HCT116 (cell line): ENCODE results near the gene LIMA1. TPM values are rescaled to one million over a fixed set of nuclear protein-coding genes. Genes with fewer than 3 reads are reported as not detected.

Source experiments
- ATAC-seq: fragments of 200-7000 bp; cut with Tn5 transposase; 2 replicates; pipeline ENCODE4 v1.9.1; 2020; ENCODE audit warnings: mild to moderate bottlenecking, moderate library complexity
- BruUV-seq: library from RNA; stranded (reverse); fragments of 400-500 nt; replicated peaks from 2 replicates; lab custom pipeline; 2021; lab: Mats Ljungman, UMichigan
- CTCF ChIA-PET: fragments of 300-600 bp; sonication (Branson Sonifier 250); formaldehyde crosslinking; loops from one replicate; lab custom pipeline; 2021; ENCODE audit warnings: antibody characterized with exemption; lab: Charles Lee
- POLR2A ChIA-PET: fragments of 300-600, 350-600 bp; sonication (Branson Sonifier 250); formaldehyde crosslinking; loops from one replicate; lab custom pipeline; 2021; ENCODE audit warnings: antibody characterized with exemption; lab: Charles Lee
- RAD21 ChIA-PET, 2 experiments: fragments of 300-600 bp; sonication (Branson Sonifier 250); formaldehyde crosslinking; loops; one replicate each; lab custom pipeline; 2023; ENCODE audit warnings: low total read pairs in 2 of 2; ENCODE audit not compliant: uncharacterized antibody in 2 of 2, unreplicated experiment in 2 of 2, low non-redundant PET in 1 of 2; lab: Charles Lee
- DNase-seq: peaks from one replicate; pipeline ENCODE4 v3.0.0-alpha.2; 2010; ENCODE audit warnings: low read depth, low spot score
- H2AFZ ChIP-seq: fragments of 200-600 bp; shearing (Covaris generic), sonication (generic); 2 replicates; pipeline ENCODE4 v1.6.1; 2017; ENCODE audit warnings: low read depth, mixed run types, mixed read lengths, antibody characterized with exemption, low read length; ENCODE audit not compliant: poor library complexity, severe bottlenecking
- H3K27ac ChIP-seq: 2 replicates; pipeline ENCODE4 v1.5.1; 2012; ENCODE audit warnings: low read depth, low read length
- H3K27me3 ChIP-seq: fragments of 200-600 bp; sonication (generic); 2 replicates; pipeline ENCODE4 v1.6.1; 2016; ENCODE audit warnings: mixed run types, low read length, mixed read lengths; ENCODE audit not compliant: insufficient read depth
- H3K36me3 ChIP-seq, 2 experiments: fragments of 200-500 bp in 1 of 2; fragments of 200-600 bp in 1 of 2; sonication (Bioruptor generic) in 1 of 2; sonication (generic) in 1 of 2; 2 replicates each; pipeline versions ENCODE4 v1.5.1 to v1.6.1; 2014 to 2016; ENCODE audit warnings: low read length in 2 of 2, inconsistent platforms in 1 of 2, mixed read lengths in 1 of 2, mixed run types in 1 of 2; ENCODE audit not compliant: insufficient read depth in 2 of 2, control insufficient read depth in 1 of 2
- H3K4me1 ChIP-seq, 2 experiments: fragments of 200-600 bp in 1 of 2; sonication (generic) in 1 of 2; 2 replicates each; pipeline versions ENCODE4 v1.5.1 to v1.6.1; 2012 to 2017; ENCODE audit warnings: low read length in 2 of 2, inconsistent platforms in 1 of 2, mild to moderate bottlenecking in 1 of 2, mixed read lengths in 1 of 2, mixed run types in 1 of 2, moderate library complexity in 1 of 2; ENCODE audit not compliant: insufficient read depth in 2 of 2, control insufficient read depth in 1 of 2
- H3K4me2 ChIP-seq: fragments of 200-600 bp; sonication (generic); 2 replicates; pipeline ENCODE4 v1.6.1; 2017; ENCODE audit warnings: mixed run types, low read length, mixed read lengths
- H3K4me3 ChIP-seq, 2 experiments: fragments of 200-600 bp in 1 of 2; sonication (generic) in 1 of 2; replicated peaks in 1 of 2; 2 replicates each; pipeline ENCODE4 v1.5.1; 2011 to 2016; ENCODE audit warnings: low read length in 2 of 2, control low read depth in 1 of 2, low read depth in 1 of 2, mild to moderate bottlenecking in 1 of 2, mixed read lengths in 1 of 2, mixed run types in 1 of 2
- H3K79me2 ChIP-seq: fragments of 200-600 bp; sonication (generic); 2 replicates; pipeline ENCODE4 v1.6.1; 2017; ENCODE audit warnings: mild to moderate bottlenecking, mixed run types, low read length, moderate library complexity, mixed read lengths; ENCODE audit not compliant: insufficient read depth
- H3K9ac ChIP-seq: fragments of 200-600 bp; sonication (generic); 2 replicates; pipeline ENCODE4 v1.6.1; 2016; ENCODE audit warnings: low read length, mixed read lengths
- H3K9me2 ChIP-seq: fragments of 200-600 bp; sonication (generic), shearing (Covaris generic); 2 replicates; pipeline ENCODE4 v1.6.1; 2017; ENCODE audit warnings: mixed run types, mild to moderate bottlenecking, moderate library complexity; ENCODE audit not compliant: insufficient read depth
- H3K9me3 ChIP-seq, 2 experiments: fragments of 200-500 bp in 1 of 2; fragments of 200-600 bp in 1 of 2; sonication (Bioruptor generic) in 1 of 2; sonication (generic) in 1 of 2; 2 replicates each; pipeline ENCODE4 v1.6.1; 2014 to 2017; ENCODE audit warnings: low read length in 2 of 2, mixed read lengths in 2 of 2, inconsistent platforms in 1 of 2, low read depth in 1 of 2, mild to moderate bottlenecking in 1 of 2, mixed run types in 1 of 2, moderate library complexity in 1 of 2; ENCODE audit not compliant: control insufficient read depth in 1 of 2, insufficient read depth in 1 of 2
- H4K20me1 ChIP-seq: fragments of 200-600 bp; sonication (generic), shearing (Covaris generic); 2 replicates; pipeline ENCODE4 v1.6.1; 2017; ENCODE audit warnings: mixed run types, mild to moderate bottlenecking, moderate library complexity; ENCODE audit not compliant: insufficient read depth
- EGR1 ChIP-seq: IDR thresholded peaks from 2 replicates; pipeline ENCODE4 v1.6.1; 2012; ENCODE audit warnings: low read depth
- EZH2 ChIP-seq: fragments of 200-600 bp; sonication (generic); IDR thresholded peaks from 2 replicates; pipeline ENCODE4 v1.6.1; 2017; ENCODE audit warnings: antibody characterized with exemption, mixed run types
- EZH2phosphoT487 ChIP-seq: fragments of 200-600 bp; IDR thresholded peaks from 2 replicates; pipeline ENCODE4 v1.6.1; 2018; ENCODE audit warnings: antibody characterized with exemption, borderline replicate concordance
- FOSL1 ChIP-seq: IDR thresholded peaks from 2 replicates; pipeline ENCODE4 v1.6.1; 2012; ENCODE audit warnings: low read depth
- JUND ChIP-seq: IDR thresholded peaks from 2 replicates; pipeline ENCODE4 v1.6.1; 2012
- POLR2A ChIP-seq: IDR thresholded peaks from 2 replicates; pipeline ENCODE4 v1.7.0; 2011; ENCODE audit warnings: borderline replicate concordance; ENCODE audit not compliant: insufficient read depth, insufficient read length; ENCODE audit errors: extremely low read depth
- POLR2AphosphoS5 ChIP-seq: IDR thresholded peaks from 2 replicates; pipeline ENCODE4 v1.6.1; 2011; ENCODE audit warnings: mild to moderate bottlenecking, low read depth, low read length, moderate library complexity
- RAD21 ChIP-seq: IDR thresholded peaks from 2 replicates; pipeline ENCODE4 v1.6.1; 2012; ENCODE audit warnings: low read depth, mild to moderate bottlenecking
- SP1 ChIP-seq: IDR thresholded peaks from 2 replicates; pipeline ENCODE4 v1.6.1; 2012; ENCODE audit warnings: low read depth
- TCF7L2 ChIP-seq: IDR thresholded peaks from 2 replicates; pipeline ENCODE4 v1.7.0; 2011; ENCODE audit warnings: borderline replicate concordance, inconsistent platforms; ENCODE audit not compliant: insufficient read depth, insufficient read length; ENCODE audit errors: extremely low read depth
- YY1 ChIP-seq: IDR thresholded peaks from 2 replicates; pipeline ENCODE4 v1.6.1; 2011; ENCODE audit warnings: low read length, low read depth, moderate library complexity, mild to moderate bottlenecking; ENCODE audit not compliant: insufficient replicate concordance; ENCODE audit errors: extremely low read depth
- intact Hi-C: fragments of 100-400 bp; cut with micrococcal nuclease; formaldehyde crosslinking; loops from 2 replicates; pipeline ENCODE4 v1.10.0; 2022
- total RNA-seq: library from RNA; stranded (reverse); gene quantifications from one replicate; pipeline ENCODE4 v1.2.1, GENCODE V29; 2021; ENCODE audit not compliant: unreplicated experiment
- TF ChIP-seq, protein P1 (sequence below): IDR thresholded peaks from 2 replicates; pipeline ENCODE4 v1.6.1; 2012; ENCODE audit warnings: low read depth
- TF ChIP-seq, protein P2 (sequence below): IDR thresholded peaks from 2 replicates; pipeline ENCODE4 v1.6.1; 2012
- TF ChIP-seq, protein P3 (sequence below): IDR thresholded peaks from 2 replicates; pipeline ENCODE4 v1.6.1; 2012
- TF ChIP-seq, protein P4 (sequence below), 3 experiments: fragments of 200-600 bp in 1 of 3; sonication (generic) in 1 of 3; IDR thresholded peaks in 2 of 3; conservative IDR thresholded peaks in 1 of 3; 2 replicates each; pipeline ENCODE4 v1.5.1; 2012 to 2017; ENCODE audit warnings: low read depth in 2 of 3, low read length in 2 of 3, antibody characterized with exemption in 1 of 3, borderline replicate concordance in 1 of 3, control low read depth in 1 of 3, mild to moderate bottlenecking in 1 of 3, mixed read lengths in 1 of 3, mixed run types in 1 of 3, moderate library complexity in 1 of 3; ENCODE audit not compliant: insufficient read depth in 1 of 3

Gene LIMA1
- total RNA-seq, 1 experiment from 2014 or later = 79.6 TPM

DNA sequence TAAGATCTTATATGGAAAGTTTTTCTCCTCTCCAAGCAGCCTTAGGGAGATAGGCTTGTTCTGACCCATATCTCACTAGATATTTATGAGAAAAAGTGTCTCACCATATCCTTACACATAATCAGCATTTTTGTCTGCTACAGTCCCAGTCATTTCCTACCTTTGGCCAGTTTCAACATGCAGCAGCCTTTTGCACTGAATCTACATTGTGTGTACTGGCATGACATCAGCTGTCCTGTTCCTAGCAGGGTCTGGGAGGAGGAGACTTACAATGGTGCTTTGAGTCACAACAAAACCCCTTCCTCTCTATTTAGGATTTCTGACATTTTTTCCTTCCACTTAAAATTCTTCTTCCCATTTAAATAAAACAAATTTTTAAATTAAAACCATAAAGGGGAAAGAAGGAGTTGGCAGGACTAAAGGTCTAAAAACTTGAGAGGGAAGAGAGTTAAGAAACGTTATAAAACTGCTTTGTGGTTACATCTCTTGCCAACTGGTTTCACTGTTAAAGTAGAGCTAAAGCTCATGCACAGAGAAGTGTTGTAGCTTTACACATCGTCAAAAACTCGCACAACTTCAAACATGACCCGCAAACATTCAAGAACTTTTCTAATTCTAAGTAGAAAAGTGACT lies 62.8 kb downstream of the LIMA1 start:
- ATAC-seq (no peak), DNase-seq (no peak)
- no peaks in the 10 kb centered on the region for H3K36me3 ChIP-seq
- RAD21 ChIA-PET = no interaction called here
- H3K9ac ChIP-seq = peak overlapping the region; percentile 86
- POLR2A ChIA-PET = interaction anchor here (1.2 to 2.4 kb wide), 3 partner anchors 22 to 33 kb away, joined by 3 to 10 read pairs (median 5); no protein-coding TSS in a partner anchor
- no peaks in the 10 kb centered on the region for H3K27me3 ChIP-seq
- H3K79me2 ChIP-seq = peaks cover 69% of the 10 kb centered on the region
- intact Hi-C loops = no loop called here
- no peaks in the 10 kb centered on the region for H4K20me1 ChIP-seq
- CTCF ChIA-PET = no interaction called here
- no peaks in the 10 kb centered on the region for H3K9me3 ChIP-seq
- peak overlapping the region; percentile 93 for H3K4me2 ChIP-seq
- no peak overlapping the region for H2AFZ ChIP-seq
- H3K9me2 ChIP-seq = no peaks in the 10 kb centered on the region
- TF ChIP-seq FOSL1 (no peak), EZH2 (no peak), POLR2AphosphoS5 (no peak), EGR1 (no peak), EZH2phosphoT487 (no peak), SP1 (no peak), RAD21 (no peak), JUND (no peak), TCF7L2 (no peak), POLR2A (no peak), YY1 (no peak)
- TF ChIP-seq, protein P1, sequence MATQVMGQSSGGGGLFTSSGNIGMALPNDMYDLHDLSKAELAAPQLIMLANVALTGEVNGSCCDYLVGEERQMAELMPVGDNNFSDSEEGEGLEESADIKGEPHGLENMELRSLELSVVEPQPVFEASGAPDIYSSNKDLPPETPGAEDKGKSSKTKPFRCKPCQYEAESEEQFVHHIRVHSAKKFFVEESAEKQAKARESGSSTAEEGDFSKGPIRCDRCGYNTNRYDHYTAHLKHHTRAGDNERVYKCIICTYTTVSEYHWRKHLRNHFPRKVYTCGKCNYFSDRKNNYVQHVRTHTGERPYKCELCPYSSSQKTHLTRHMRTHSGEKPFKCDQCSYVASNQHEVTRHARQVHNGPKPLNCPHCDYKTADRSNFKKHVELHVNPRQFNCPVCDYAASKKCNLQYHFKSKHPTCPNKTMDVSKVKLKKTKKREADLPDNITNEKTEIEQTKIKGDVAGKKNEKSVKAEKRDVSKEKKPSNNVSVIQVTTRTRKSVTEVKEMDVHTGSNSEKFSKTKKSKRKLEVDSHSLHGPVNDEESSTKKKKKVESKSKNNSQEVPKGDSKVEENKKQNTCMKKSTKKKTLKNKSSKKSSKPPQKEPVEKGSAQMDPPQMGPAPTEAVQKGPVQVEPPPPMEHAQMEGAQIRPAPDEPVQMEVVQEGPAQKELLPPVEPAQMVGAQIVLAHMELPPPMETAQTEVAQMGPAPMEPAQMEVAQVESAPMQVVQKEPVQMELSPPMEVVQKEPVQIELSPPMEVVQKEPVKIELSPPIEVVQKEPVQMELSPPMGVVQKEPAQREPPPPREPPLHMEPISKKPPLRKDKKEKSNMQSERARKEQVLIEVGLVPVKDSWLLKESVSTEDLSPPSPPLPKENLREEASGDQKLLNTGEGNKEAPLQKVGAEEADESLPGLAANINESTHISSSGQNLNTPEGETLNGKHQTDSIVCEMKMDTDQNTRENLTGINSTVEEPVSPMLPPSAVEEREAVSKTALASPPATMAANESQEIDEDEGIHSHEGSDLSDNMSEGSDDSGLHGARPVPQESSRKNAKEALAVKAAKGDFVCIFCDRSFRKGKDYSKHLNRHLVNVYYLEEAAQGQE = no peak
- TF ChIP-seq, protein P2, sequence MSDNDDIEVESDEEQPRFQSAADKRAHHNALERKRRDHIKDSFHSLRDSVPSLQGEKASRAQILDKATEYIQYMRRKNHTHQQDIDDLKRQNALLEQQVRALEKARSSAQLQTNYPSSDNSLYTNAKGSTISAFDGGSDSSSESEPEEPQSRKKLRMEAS = no peak
- TF ChIP-seq, protein P3, sequence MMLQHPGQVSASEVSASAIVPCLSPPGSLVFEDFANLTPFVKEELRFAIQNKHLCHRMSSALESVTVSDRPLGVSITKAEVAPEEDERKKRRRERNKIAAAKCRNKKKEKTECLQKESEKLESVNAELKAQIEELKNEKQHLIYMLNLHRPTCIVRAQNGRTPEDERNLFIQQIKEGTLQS = no peak
- TF ChIP-seq, protein P4, sequence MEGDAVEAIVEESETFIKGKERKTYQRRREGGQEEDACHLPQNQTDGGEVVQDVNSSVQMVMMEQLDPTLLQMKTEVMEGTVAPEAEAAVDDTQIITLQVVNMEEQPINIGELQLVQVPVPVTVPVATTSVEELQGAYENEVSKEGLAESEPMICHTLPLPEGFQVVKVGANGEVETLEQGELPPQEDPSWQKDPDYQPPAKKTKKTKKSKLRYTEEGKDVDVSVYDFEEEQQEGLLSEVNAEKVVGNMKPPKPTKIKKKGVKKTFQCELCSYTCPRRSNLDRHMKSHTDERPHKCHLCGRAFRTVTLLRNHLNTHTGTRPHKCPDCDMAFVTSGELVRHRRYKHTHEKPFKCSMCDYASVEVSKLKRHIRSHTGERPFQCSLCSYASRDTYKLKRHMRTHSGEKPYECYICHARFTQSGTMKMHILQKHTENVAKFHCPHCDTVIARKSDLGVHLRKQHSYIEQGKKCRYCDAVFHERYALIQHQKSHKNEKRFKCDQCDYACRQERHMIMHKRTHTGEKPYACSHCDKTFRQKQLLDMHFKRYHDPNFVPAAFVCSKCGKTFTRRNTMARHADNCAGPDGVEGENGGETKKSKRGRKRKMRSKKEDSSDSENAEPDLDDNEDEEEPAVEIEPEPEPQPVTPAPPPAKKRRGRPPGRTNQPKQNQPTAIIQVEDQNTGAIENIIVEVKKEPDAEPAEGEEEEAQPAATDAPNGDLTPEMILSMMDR (IDR thresholded peaks at IDR 0.05 in 2 of 3, conservative IDR thresholded peaks at IDR 0.05 in 1 of 3; ENCODE audit: borderline replicate concordance in 1 of 3, insufficient read depth in 1 of 3, low read depth in 2 of 3, low read length in 2 of 3) = no peak
- peaks cover 69 to 98% of the 10 kb centered on the region in 2 experiments for H3K4me1 ChIP-seq
- H3K27ac ChIP-seq = peak overlapping the region; percentile 86; the same call in 1 of the 2 replicates
- H3K4me3 ChIP-seq = peak overlapping the region; percentile 47 to 58
- BruUV-seq = no TSS peak
